A549 treated with AZD2906 at 1 μM for 4 hours (cell line): ENCODE results near the gene FXYD2. TPM values are rescaled to one million over a fixed set of nuclear protein-coding genes. Genes with fewer than 3 reads are reported as not detected.

Source experiments
- total RNA-seq: library from RNA; stranded (reverse); fragments of 200-300 nt; extraction: Qiagen RNA extraction; gene quantifications from 5 replicates; pipeline ENCODE4 v1.2.3, GENCODE V29; 2022

The FXYD2 gene
- 13.5 to 21.2 TPM (median 15.8 TPM) in 5 replicates for total RNA-seq

DNA sequence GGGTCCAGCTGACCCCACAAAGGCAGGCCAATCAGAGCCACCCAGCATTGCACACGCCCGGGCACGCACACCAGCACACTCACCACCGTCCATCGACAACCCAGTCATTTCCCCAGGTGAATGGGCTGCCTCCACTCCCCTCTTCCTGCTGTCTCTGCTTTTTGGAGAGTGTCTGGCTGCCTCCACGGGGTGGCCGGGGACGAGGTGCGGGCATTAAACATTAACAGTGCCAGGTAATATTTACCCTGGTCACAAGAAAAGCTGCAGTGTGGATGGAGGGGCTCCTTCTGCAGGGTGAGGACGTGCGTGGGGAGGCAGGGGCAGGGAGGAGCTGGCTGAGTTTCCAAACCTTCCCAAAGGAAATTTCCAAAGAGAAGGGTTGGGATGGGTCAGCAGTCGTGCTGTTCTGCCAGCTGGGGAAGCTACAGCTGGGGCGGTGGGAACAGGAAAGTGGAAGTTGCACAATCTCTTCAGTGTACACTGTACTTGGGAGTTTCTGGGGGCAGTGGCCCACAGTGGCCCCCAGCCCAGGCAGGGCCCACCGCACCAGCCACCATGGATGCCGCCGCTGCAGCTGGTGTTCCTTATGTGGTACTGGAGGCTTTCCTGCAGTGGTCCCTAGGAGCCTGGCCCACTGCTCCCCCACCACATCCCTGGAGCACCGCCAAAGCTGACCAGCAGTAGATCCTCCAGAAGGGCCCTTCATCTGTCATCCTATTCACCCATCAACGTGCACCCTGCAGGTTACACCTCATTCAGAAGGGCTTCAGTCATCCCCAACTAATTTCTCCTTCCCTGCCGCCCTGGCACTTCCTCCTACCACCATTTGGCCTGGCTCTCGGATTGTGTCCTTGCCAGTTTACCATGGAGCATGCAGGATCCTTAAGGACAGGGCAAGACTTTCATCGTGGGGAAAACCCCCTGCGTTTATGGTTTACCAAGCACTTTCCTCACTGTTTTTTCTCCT lies at the start of gene FXYD2:
FXYD2 (minus strand) TSS at position 174 of the 967 bp plus-strand sequence; CDS start at position 108, 66 bp downstream.

GRCh38 chr11:117796872-117797529 lies 27.5 kb downstream of the FXYD2 start, which contains the start of gene DSCAML1:
Gene DSCAML1, minus strand, starts transcription at chr11:117797216. Its CDS starts 137 bp downstream, at chr11:117797079.

Other genes with a start within 250 kb of the FXYD2 start
- gene DSCAML1, start 27.5 kb downstream of the FXYD2 start, total RNA-seq: 0.14 to 0.64 TPM (median 0.34 TPM) in 5 replicates
- gene FXYD6, start 51.9 kb upstream of the FXYD2 start, total RNA-seq: 0.16 to 0.55 TPM (median 0.28 TPM) in 5 replicates
- gene TMPRSS13, start 104.7 kb upstream of the FXYD2 start, total RNA-seq: 0.02 TPM in 1 of 5 replicates, not detected in the others
- gene IL10RA, start 161.7 kb upstream of the FXYD2 start, total RNA-seq: 0.07 to 0.38 TPM (median 0.15 TPM) in 4 of 5 replicates, not detected in the other